OCI-LY1 (cell line): Measurements from ENCODE around the gene AUP1.

Experiments used
- EZH2 ChIP-seq: fragments of 200-600 bp; sonication (generic), shearing (Covaris generic); IDR thresholded peaks from 2 replicates; pipeline ENCODE4 v1.8.0; 2017; ENCODE audit warnings: borderline replicate concordance, mixed run types, mild to moderate bottlenecking, antibody characterized with exemption, low read length, moderate library complexity, mixed read lengths
- TF ChIP-seq, protein P1 (sequence below): fragments of 200-600 bp; sonication (generic), shearing (Covaris generic); IDR thresholded peaks from 2 replicates; pipeline ENCODE4 v1.5.1; 2017; ENCODE audit warnings: mild to moderate bottlenecking, antibody characterized with exemption, low read length, moderate library complexity, mixed read lengths

GRCh38 chr2:74564222-74564621, 34.7 kb upstream of the AUP1 start:
- TF ChIP-seq, protein P1, sequence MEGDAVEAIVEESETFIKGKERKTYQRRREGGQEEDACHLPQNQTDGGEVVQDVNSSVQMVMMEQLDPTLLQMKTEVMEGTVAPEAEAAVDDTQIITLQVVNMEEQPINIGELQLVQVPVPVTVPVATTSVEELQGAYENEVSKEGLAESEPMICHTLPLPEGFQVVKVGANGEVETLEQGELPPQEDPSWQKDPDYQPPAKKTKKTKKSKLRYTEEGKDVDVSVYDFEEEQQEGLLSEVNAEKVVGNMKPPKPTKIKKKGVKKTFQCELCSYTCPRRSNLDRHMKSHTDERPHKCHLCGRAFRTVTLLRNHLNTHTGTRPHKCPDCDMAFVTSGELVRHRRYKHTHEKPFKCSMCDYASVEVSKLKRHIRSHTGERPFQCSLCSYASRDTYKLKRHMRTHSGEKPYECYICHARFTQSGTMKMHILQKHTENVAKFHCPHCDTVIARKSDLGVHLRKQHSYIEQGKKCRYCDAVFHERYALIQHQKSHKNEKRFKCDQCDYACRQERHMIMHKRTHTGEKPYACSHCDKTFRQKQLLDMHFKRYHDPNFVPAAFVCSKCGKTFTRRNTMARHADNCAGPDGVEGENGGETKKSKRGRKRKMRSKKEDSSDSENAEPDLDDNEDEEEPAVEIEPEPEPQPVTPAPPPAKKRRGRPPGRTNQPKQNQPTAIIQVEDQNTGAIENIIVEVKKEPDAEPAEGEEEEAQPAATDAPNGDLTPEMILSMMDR: no peak
- TF ChIP-seq EZH2: no peak
